Mammary epithelial cell (primary cell): ENCODE measurements around the gene RPGRIP1.

Experiments
- EZH2 ChIP-seq: IDR thresholded peaks from 2 replicates; pipeline ENCODE4 v1.6.1; 2012; ENCODE audit warnings: low read length, inconsistent platforms, borderline replicate concordance
- TF ChIP-seq, protein P1 (sequence below), 2 donors: IDR thresholded peaks in 1 of 2; conservative IDR thresholded peaks in 1 of 2; 2 replicates each; pipeline ENCODE4 v1.5.1; 2011 to 2012; ENCODE audit warnings: inconsistent platforms in 2 of 2, low read length in 2 of 2, mild to moderate bottlenecking in 2 of 2, control low read depth in 1 of 2, low read depth in 1 of 2; ENCODE audit not compliant: insufficient read depth in 1 of 2; ENCODE audit errors: extremely low read depth in 1 of 2

DNA sequence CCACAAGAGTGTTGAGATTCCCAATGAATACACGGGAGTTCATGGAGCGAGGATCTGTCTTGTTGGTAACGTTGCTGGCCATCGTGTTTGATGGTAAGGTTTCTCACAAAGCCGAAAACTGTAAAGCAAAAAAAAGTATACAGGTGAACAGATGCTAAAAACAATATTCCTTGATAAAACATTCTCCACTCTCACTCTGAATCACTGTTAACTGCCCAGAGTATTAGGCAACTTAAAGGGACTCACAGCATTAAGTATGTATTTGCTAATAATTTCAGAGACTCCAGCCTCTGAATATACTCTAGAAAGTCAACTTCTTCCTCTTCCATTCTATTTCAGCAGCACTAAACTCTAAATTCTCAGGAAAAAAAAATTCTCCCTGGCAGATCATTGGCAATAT is 45.8 kb upstream of the RPGRIP1 start:
- TF ChIP-seq, protein P1, sequence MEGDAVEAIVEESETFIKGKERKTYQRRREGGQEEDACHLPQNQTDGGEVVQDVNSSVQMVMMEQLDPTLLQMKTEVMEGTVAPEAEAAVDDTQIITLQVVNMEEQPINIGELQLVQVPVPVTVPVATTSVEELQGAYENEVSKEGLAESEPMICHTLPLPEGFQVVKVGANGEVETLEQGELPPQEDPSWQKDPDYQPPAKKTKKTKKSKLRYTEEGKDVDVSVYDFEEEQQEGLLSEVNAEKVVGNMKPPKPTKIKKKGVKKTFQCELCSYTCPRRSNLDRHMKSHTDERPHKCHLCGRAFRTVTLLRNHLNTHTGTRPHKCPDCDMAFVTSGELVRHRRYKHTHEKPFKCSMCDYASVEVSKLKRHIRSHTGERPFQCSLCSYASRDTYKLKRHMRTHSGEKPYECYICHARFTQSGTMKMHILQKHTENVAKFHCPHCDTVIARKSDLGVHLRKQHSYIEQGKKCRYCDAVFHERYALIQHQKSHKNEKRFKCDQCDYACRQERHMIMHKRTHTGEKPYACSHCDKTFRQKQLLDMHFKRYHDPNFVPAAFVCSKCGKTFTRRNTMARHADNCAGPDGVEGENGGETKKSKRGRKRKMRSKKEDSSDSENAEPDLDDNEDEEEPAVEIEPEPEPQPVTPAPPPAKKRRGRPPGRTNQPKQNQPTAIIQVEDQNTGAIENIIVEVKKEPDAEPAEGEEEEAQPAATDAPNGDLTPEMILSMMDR (conservative IDR thresholded peaks at IDR 0.05 in 1 of 2, IDR thresholded peaks at IDR 0.05 in 1 of 2; ENCODE audit: extremely low read depth in 1 of 2, insufficient read depth in 1 of 2, low read depth in 1 of 2, low read length in 2 of 2): no peak
- TF ChIP-seq EZH2: no peak
